ENCODE results near the gene PLS1.

Gene PLS1

GRCh38 chr3:142625153-142625440 is 28.9 kb downstream of the PLS1 start:
- no peaks in the 10 kb centered on the region for H3K4me1 ChIP-seq (ENCODE audit: insufficient read depth, low read length)
- DNase-seq (no peak), ATAC-seq (ENCODE audit: insufficient read depth, low read depth) (no peak)
- no peaks in the 10 kb centered on the region for H3K9me3 ChIP-seq (ENCODE audit: insufficient read depth, low read length, severe bottlenecking)
- H2AFZ ChIP-seq (ENCODE audit: low read depth, low read length) = no peak overlapping the region
- no peaks in the 10 kb centered on the region for H4K20me1 ChIP-seq (ENCODE audit: insufficient read depth, low read length)
- H3K4me2 ChIP-seq (ENCODE audit: insufficient read depth, low read length) = no peak overlapping the region
- H3K27ac ChIP-seq (ENCODE audit: low read length) = no peak overlapping the region
- H3K79me2 ChIP-seq (ENCODE audit: insufficient read depth, low read length) = no peaks in the 10 kb centered on the region; the same call in 1 of the 2 replicates
- TF ChIP-seq, protein P1, sequence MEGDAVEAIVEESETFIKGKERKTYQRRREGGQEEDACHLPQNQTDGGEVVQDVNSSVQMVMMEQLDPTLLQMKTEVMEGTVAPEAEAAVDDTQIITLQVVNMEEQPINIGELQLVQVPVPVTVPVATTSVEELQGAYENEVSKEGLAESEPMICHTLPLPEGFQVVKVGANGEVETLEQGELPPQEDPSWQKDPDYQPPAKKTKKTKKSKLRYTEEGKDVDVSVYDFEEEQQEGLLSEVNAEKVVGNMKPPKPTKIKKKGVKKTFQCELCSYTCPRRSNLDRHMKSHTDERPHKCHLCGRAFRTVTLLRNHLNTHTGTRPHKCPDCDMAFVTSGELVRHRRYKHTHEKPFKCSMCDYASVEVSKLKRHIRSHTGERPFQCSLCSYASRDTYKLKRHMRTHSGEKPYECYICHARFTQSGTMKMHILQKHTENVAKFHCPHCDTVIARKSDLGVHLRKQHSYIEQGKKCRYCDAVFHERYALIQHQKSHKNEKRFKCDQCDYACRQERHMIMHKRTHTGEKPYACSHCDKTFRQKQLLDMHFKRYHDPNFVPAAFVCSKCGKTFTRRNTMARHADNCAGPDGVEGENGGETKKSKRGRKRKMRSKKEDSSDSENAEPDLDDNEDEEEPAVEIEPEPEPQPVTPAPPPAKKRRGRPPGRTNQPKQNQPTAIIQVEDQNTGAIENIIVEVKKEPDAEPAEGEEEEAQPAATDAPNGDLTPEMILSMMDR (IDR thresholded peaks at IDR 0.05; ENCODE audit: borderline replicate concordance, extremely low read depth, low read length, poor library complexity, severe bottlenecking) = no peak
- no peak for TF ChIP-seq EZH2 (IDR thresholded peaks at IDR 0.05; ENCODE audit: borderline replicate concordance, low read depth, low read length, severe bottlenecking)
- H3K4me3 ChIP-seq (ENCODE audit: low read depth in 1 of 2, low read length in 2 of 2) = no peak overlapping the region
- H3K36me3 ChIP-seq (ENCODE audit: insufficient read depth, low read length) = no peaks in the 10 kb centered on the region
- no peak overlapping the region for H3K9ac ChIP-seq (ENCODE audit: low read depth, low read length)
- H3K27me3 ChIP-seq (ENCODE audit: insufficient read depth, low read length, poor library complexity) = no peaks in the 10 kb centered on the region

DNA sequence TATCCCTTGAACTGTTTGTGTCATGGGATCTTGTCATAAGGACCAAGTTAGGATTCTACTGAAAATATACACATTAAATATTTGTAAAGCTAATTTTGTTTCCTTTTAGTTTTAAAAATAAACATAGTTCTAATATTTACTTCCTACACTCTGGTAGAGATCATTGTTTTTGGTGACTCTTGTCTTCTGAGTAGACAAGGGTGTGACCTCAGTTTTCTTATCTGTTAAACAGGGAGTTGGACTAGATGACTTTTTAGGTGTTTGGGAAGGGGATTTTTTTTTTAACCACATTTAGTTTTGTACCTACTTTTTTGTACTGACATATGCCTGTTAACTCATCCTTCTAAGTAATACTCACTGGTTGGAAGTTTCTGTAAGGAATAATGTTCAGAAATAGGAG is 30.8 kb downstream of the PLS1 start:
- Histone ChIP-seq H3K4me1 (ENCODE audit: insufficient read depth, low read length) (no peaks in the 10 kb centered on the region), H3K4me2 (ENCODE audit: insufficient read depth, low read length) (no peak overlapping the region), H3K36me3 (ENCODE audit: insufficient read depth, low read length) (no peaks in the 10 kb centered on the region), H3K4me3 (ENCODE audit: low read depth in 1 of 2, low read length in 2 of 2) (no peak overlapping the region), H3K27ac (ENCODE audit: low read length) (no peak overlapping the region), H3K9ac (ENCODE audit: low read depth, low read length) (no peak overlapping the region), H3K9me3 (ENCODE audit: insufficient read depth, low read length, severe bottlenecking) (no peaks in the 10 kb centered on the region), H4K20me1 (ENCODE audit: insufficient read depth, low read length) (no peaks in the 10 kb centered on the region), H2AFZ (ENCODE audit: low read depth, low read length) (no peak overlapping the region), H3K27me3 (ENCODE audit: insufficient read depth, low read length, poor library complexity) (no peaks in the 10 kb centered on the region), H3K79me2 (ENCODE audit: insufficient read depth, low read length) (no peaks in the 10 kb centered on the region; the same call in 1 of the 2 replicates)
- TF ChIP-seq, protein P1 (IDR thresholded peaks at IDR 0.05; ENCODE audit: borderline replicate concordance, extremely low read depth, low read length, poor library complexity, severe bottlenecking) = no peak
- no peak for TF ChIP-seq EZH2 (IDR thresholded peaks at IDR 0.05; ENCODE audit: borderline replicate concordance, low read depth, low read length, severe bottlenecking)
- ATAC-seq (ENCODE audit: insufficient read depth, low read depth) (no peak), DNase-seq (no peak)

DNA sequence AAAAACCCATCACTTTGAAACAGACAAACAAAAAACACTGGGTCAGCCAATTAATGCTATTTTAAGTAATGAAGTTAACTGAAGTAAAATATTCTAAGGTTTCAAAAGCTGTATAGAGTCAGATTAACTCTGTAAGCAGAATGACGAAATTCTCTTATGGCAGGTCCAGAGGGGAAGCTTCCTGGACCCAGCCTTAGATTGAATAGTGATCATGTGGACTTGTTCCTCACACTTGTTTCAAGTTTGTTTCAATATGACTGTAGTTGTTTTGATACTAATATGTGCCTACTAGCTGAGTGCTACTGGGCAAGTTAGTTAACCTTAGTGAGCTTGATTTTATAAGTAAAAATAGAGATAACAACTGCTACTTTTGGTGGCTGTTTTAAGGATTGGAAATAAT is 32.6 kb downstream of the PLS1 start:
- H3K36me3 ChIP-seq (ENCODE audit: insufficient read depth, low read length) = no peaks in the 10 kb centered on the region
- no peak for ATAC-seq (ENCODE audit: insufficient read depth, low read depth)
- TF ChIP-seq, protein P1 (IDR thresholded peaks at IDR 0.05; ENCODE audit: borderline replicate concordance, extremely low read depth, low read length, poor library complexity, severe bottlenecking) = no peak
- TF ChIP-seq EZH2 (IDR thresholded peaks at IDR 0.05; ENCODE audit: borderline replicate concordance, low read depth, low read length, severe bottlenecking) = no peak
- no peaks in the 10 kb centered on the region for H3K4me1 ChIP-seq (ENCODE audit: insufficient read depth, low read length)
- H3K79me2 ChIP-seq (ENCODE audit: insufficient read depth, low read length) = no peaks in the 10 kb centered on the region; the same call in 1 of the 2 replicates
- H3K4me3 ChIP-seq (ENCODE audit: low read depth in 1 of 2, low read length in 2 of 2) = no peak overlapping the region
- no peaks in the 10 kb centered on the region for H3K9me3 ChIP-seq (ENCODE audit: insufficient read depth, low read length, severe bottlenecking)
- H3K9ac ChIP-seq (ENCODE audit: low read depth, low read length) = no peak overlapping the region
- no peak overlapping the region for H3K27ac ChIP-seq (ENCODE audit: low read length)
- no peak overlapping the region for H2AFZ ChIP-seq (ENCODE audit: low read depth, low read length)
- no peak overlapping the region for H3K4me2 ChIP-seq (ENCODE audit: insufficient read depth, low read length)
- no peaks in the 10 kb centered on the region for H3K27me3 ChIP-seq (ENCODE audit: insufficient read depth, low read length, poor library complexity)
- no peak for DNase-seq
- H4K20me1 ChIP-seq (ENCODE audit: insufficient read depth, low read length) = no peaks in the 10 kb centered on the region

DNA sequence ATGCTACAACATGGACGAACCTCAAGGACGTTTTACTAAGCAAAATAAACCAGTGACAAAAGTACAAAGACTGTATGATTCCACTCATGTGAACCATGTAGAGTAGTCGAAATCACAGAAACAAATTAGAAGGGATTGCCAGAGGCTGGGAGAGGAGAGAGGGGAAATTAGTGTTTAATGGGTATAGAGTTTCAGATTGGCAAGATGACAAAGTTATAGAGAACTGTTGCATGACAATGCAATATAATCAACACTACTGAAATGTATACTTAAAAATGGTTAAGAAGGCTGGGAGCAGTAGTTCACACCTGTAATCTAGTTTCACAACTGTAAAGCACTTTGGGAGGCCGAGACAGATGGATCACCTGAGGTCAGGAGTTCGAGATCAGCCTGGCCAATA is 36.9 kb downstream of the PLS1 start:
- no peak overlapping the region for H3K9ac ChIP-seq (ENCODE audit: low read depth, low read length)
- no peak overlapping the region for H2AFZ ChIP-seq (ENCODE audit: low read depth, low read length)
- no peak overlapping the region for H3K4me2 ChIP-seq (ENCODE audit: insufficient read depth, low read length)
- H3K36me3 ChIP-seq (ENCODE audit: insufficient read depth, low read length) = no peaks in the 10 kb centered on the region
- TF ChIP-seq EZH2 (IDR thresholded peaks at IDR 0.05; ENCODE audit: borderline replicate concordance, low read depth, low read length, severe bottlenecking) = no peak
- TF ChIP-seq, protein P1 (IDR thresholded peaks at IDR 0.05; ENCODE audit: borderline replicate concordance, extremely low read depth, low read length, poor library complexity, severe bottlenecking) = no peak
- H3K4me3 ChIP-seq (ENCODE audit: low read depth in 1 of 2, low read length in 2 of 2) = no peak overlapping the region
- no peaks in the 10 kb centered on the region for H3K9me3 ChIP-seq (ENCODE audit: insufficient read depth, low read length, severe bottlenecking)
- no peaks in the 10 kb centered on the region for H3K79me2 ChIP-seq (ENCODE audit: insufficient read depth, low read length)
- ATAC-seq (ENCODE audit: insufficient read depth, low read depth) = no peak
- no peaks in the 10 kb centered on the region for H3K4me1 ChIP-seq (ENCODE audit: insufficient read depth, low read length)
- H3K27ac ChIP-seq (ENCODE audit: low read length) = no peak overlapping the region
- no peaks in the 10 kb centered on the region for H4K20me1 ChIP-seq (ENCODE audit: insufficient read depth, low read length)
- H3K27me3 ChIP-seq (ENCODE audit: insufficient read depth, low read length, poor library complexity) = no peaks in the 10 kb centered on the region
- DNase-seq = no peak
